ENCODE results near the gene RAP1GAP2. TPM values are rescaled to one million over a fixed set of nuclear protein-coding genes. Genes with fewer than 3 reads are reported as not detected.
A peak's percentile ranks its signal among the peaks of the same experiment; 100 is the strongest.

The RAP1GAP2 gene
- polyA plus RNA-seq, 1 experiment = 4.8 TPM

DNA sequence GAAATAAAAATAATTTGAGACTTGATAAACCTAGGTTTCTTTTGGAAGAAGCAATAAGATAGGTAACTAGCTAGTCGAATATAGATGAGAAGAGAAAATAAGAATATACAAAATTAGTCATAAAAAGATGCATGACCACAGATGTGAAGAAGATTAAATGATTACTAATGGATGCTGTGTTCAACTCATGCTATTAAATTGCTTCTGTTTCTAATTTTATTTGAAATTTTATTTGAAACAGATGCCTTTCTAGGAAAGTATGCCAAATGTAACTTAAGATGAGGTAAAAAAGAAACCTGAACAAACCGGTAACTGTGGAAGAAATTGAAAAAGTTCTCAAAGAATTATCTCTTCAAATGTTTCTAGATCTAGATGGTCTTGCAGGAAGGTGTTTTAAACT lies 175.6 kb downstream of the RAP1GAP2 start:
- CTCF ChIA-PET = no interaction called here
- POLR2A ChIA-PET = no interaction called here

DNA sequence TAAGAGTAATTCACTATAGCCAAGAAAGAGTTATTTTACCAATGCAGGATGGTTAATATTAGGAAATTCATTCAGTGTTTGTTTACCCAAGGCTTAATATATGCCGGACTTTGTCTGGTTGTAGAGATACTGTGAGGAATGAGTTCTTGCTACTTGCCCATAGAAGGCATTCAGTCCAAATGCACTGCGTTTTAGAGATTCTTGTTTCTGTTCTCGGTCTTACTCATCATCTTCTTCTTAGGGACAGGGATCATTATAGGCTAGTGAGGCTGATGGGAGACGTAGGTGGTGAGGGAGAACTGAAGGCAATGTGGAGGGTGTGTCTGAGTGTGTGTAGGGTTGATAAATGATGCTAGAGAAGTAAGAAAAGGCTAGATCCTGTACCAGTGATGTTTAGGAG lies 176.5 kb downstream of the RAP1GAP2 start:
- no peak overlapping the region for H3K4me3 ChIP-seq (ENCODE audit: low read depth, low read length)
- TF ChIP-seq CTCF (IDR thresholded peaks at IDR 0.05; ENCODE audit: insufficient read depth, low read depth, low read length) = no peak
- H3K36me3 ChIP-seq (ENCODE audit: control insufficient read depth, insufficient read depth, low read length) = no peaks in the 10 kb centered on the region
- ChIA-PET POLR2A (no interaction called here), CTCF (no interaction called here)
- DNase-seq (ENCODE audit: low read depth) = no peak
- no peaks in the 10 kb centered on the region for H3K27me3 ChIP-seq (ENCODE audit: control insufficient read depth, insufficient read depth, low read length)

More for the DNA sequence above, 175.6 kb downstream of the RAP1GAP2 start:
- no peaks in the 10 kb centered on the region for H3K36me3 ChIP-seq (ENCODE audit: control insufficient read depth, insufficient read depth, low read length)
- no peak for DNase-seq (ENCODE audit: low read depth)
- no peak for TF ChIP-seq CTCF (IDR thresholded peaks at IDR 0.05; ENCODE audit: insufficient read depth, low read depth, low read length)
- no peak overlapping the region for H3K4me3 ChIP-seq (ENCODE audit: low read depth, low read length)
- no peaks in the 10 kb centered on the region for H3K27me3 ChIP-seq (ENCODE audit: control insufficient read depth, insufficient read depth, low read length)

DNA sequence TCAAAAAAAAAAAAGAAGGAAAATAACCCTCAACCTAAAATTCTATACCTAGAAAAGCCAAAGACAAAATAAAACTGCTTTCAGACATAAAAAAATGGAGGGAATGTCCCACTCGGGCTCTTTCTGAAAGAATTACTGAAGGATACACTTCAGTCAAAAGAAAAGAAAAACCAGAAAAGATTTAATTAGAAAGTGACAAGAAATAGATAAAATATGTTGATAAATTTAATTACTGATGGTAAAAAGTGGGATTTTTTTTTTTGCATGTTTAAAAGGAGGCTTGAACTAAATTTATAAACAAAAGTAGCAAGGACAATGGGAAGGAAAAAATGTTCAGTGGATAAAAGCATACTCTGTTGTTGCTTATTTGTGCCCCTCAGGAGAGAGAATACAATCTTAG lies 178.1 kb downstream of the RAP1GAP2 start:
- DNase-seq (ENCODE audit: low read depth) = no peak
- Histone ChIP-seq H3K36me3 (ENCODE audit: control insufficient read depth, insufficient read depth, low read length) (no peaks in the 10 kb centered on the region), H3K27me3 (ENCODE audit: control insufficient read depth, insufficient read depth, low read length) (no peaks in the 10 kb centered on the region), H3K4me3 (ENCODE audit: low read depth, low read length) (no peak overlapping the region)
- TF ChIP-seq CTCF (IDR thresholded peaks at IDR 0.05; ENCODE audit: insufficient read depth, low read depth, low read length) = no peak
- ChIA-PET CTCF (no interaction called here), POLR2A (no interaction called here)

GRCh38 chr17:2975469-2975958 lies 179.3 kb downstream of the RAP1GAP2 start:
- no peak for DNase-seq (ENCODE audit: low read depth)
- POLR2A ChIA-PET = no interaction called here
- peak overlapping the region; percentile 43 for H3K4me3 ChIP-seq (ENCODE audit: low read depth, low read length)
- H3K36me3 ChIP-seq (ENCODE audit: control insufficient read depth, insufficient read depth, low read length) = no peaks in the 10 kb centered on the region
- H3K27me3 ChIP-seq (ENCODE audit: control insufficient read depth, insufficient read depth, low read length) = no peaks in the 10 kb centered on the region
- TF ChIP-seq CTCF (IDR thresholded peaks at IDR 0.05; ENCODE audit: insufficient read depth, low read depth, low read length) = no peak
- CTCF ChIA-PET = interaction anchor here (1.8 kb wide), 1 partner anchor 127 kb away, joined by 8 read pairs; no protein-coding TSS in a partner anchor

GRCh38 chr17:2977157-2977556 lies 180.9 kb downstream of the RAP1GAP2 start:
- CTCF ChIA-PET = no interaction called here
- no peak for DNase-seq (ENCODE audit: low read depth)
- no peak for TF ChIP-seq CTCF (IDR thresholded peaks at IDR 0.05; ENCODE audit: insufficient read depth, low read depth, low read length)
- POLR2A ChIA-PET = no interaction called here
- Histone ChIP-seq H3K36me3 (ENCODE audit: control insufficient read depth, insufficient read depth, low read length) (peaks cover 3% of the 10 kb centered on the region; the same call in 1 of the 2 replicates), H3K27me3 (ENCODE audit: control insufficient read depth, insufficient read depth, low read length) (no peaks in the 10 kb centered on the region), H3K4me3 (ENCODE audit: low read depth, low read length) (no peak overlapping the region)
